CD4-positive, alpha-beta T cell (primary cell): Measurements from ENCODE around the gene TCEAL8. TPM values are rescaled to one million over a fixed set of nuclear protein-coding genes. Genes with fewer than 3 reads are reported as not detected.

ENCODE experiments used
- ATAC-seq: fragments of 200-7000 bp; cut with Tn5 transposase; one replicate; pipeline ENCODE4 v1.10.0; 2022; ENCODE audit warnings: mild to moderate bottlenecking; ENCODE audit not compliant: poor library complexity
- CTCF ChIA-PET: fragments of 350-600 bp; sonication (Branson Sonifier 250); formaldehyde crosslinking; loops from one replicate; lab custom pipeline; 2021; ENCODE audit warnings: antibody characterized with exemption, inconsistent platforms; lab: Charles Lee
- POLR2A ChIA-PET: fragments of 350-600 bp; sonication (Branson Sonifier 250); formaldehyde crosslinking; loops from one replicate; lab custom pipeline; 2021; ENCODE audit warnings: antibody characterized with exemption, inconsistent platforms; lab: Charles Lee
- DNase-seq, 14 experiments: peaks; one replicate each; pipeline ENCODE4 v3.0.0-alpha.2; 2013 to 2020; ENCODE audit warnings: mixed read lengths in 2 of 14
- H3K27ac ChIP-seq, 2 donors: one replicate each; pipeline versions ENCODE4 v1.5.1 to v1.7.0; 2013; ENCODE audit warnings: low read length in 2 of 2, low read depth in 1 of 2, mild to moderate bottlenecking in 1 of 2
- H3K27me3 ChIP-seq, 2 experiments: 1 replicate in 1 of 2; 2 replicates in 1 of 2; pipeline versions ENCODE4 v1.6.1 to v1.7.0; 2013; ENCODE audit warnings: low read length in 2 of 2, control low read depth in 1 of 2, mild to moderate bottlenecking in 1 of 2, moderate library complexity in 1 of 2; ENCODE audit not compliant: insufficient read depth in 2 of 2, control insufficient read depth in 1 of 2
- H3K36me3 ChIP-seq: one replicate; pipeline ENCODE4 v1.6.1; 2013; ENCODE audit warnings: low read length, control low read depth; ENCODE audit not compliant: insufficient read depth
- H3K4me1 ChIP-seq: one replicate; pipeline ENCODE4 v1.6.1; 2013; ENCODE audit warnings: low read length, control low read depth; ENCODE audit not compliant: insufficient read depth
- H3K4me3 ChIP-seq: one replicate; pipeline ENCODE4 v1.5.1; 2013; ENCODE audit warnings: mild to moderate bottlenecking, low read length, moderate library complexity
- H3K9me3 ChIP-seq, 2 experiments: 1 replicate in 1 of 2; 2 replicates in 1 of 2; pipeline versions ENCODE4 v1.6.1 to v1.7.0; 2013; ENCODE audit warnings: low read length in 2 of 2, mild to moderate bottlenecking in 2 of 2, control low read depth in 1 of 2, moderate library complexity in 1 of 2; ENCODE audit not compliant: control insufficient read depth in 1 of 2, insufficient read depth in 1 of 2
- H3K27ac Mint-ChIP-seq: one replicate; pipeline ENCODE4 v1.8.0; 2020; ENCODE audit warnings: mixed read lengths
- H3K27me3 Mint-ChIP-seq: one replicate; pipeline ENCODE4 v1.8.0; 2021; ENCODE audit warnings: mixed read lengths
- H3K36me3 Mint-ChIP-seq: one replicate; pipeline ENCODE4 v1.8.0; 2021; ENCODE audit warnings: low read depth, mixed read lengths
- H3K4me1 Mint-ChIP-seq: one replicate; pipeline ENCODE4 v1.8.0; 2021; ENCODE audit warnings: low read depth, mixed read lengths
- H3K4me3 Mint-ChIP-seq: one replicate; pipeline ENCODE4 v1.8.0; 2020; ENCODE audit warnings: mild to moderate bottlenecking, mixed read lengths
- H3K9me3 Mint-ChIP-seq: one replicate; pipeline ENCODE4 v1.8.0; 2020; ENCODE audit warnings: mixed read lengths
- intact Hi-C, 2 experiments: fragments of 100-400 bp; cut with DNase I in 1 of 2; cut with micrococcal nuclease in 1 of 2; formaldehyde crosslinking; loops; one replicate each; pipeline versions ENCODE4 v1.15.1 to v1.9.0; 2023 to 2025; cut with DNase I, micrococcal nuclease
- total RNA-seq, 174 experiments: library from RNA in 2 of 174; stranded (reverse) in 2 of 174; gene quantifications; one replicate each; pipeline ENCODE4 v1.2.3 and lab custom pipeline; 2021 to 2026
- TF ChIP-seq, protein P1 (sequence below): fragments of 200-600 bp; IDR thresholded peaks from one replicate; pipeline ENCODE4 v1.8.0; 2022; ENCODE audit warnings: antibody characterized with exemption, mild to moderate bottlenecking

TCEAL8 gene
- total RNA-seq, 2 experiments from 2014 or later = 12.1 to 14.9 TPM

DNA sequence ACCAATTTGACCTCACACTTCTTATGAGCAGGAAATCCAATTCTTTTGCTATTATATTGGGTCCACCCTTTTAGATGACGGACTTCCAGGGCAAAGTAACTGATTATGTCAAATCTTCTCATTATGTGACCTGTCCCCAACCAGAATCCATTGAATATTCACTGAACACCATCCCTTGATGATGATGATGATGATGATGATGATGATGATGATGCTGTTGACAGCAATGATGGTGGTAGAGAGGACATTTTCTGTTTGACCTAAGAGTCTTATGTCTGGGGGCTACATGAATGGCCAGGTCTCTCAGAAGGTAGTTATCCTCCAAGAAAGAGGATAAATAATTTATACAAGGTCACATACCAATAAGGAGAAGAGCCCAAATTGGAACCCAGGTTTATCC is 5.2 kb downstream of the TCEAL8 start:
- Mint-ChIP-seq H3K27ac (no peak overlapping the region), H3K9me3 (no peaks in the 10 kb centered on the region), H3K27me3 (no peaks in the 10 kb centered on the region), H3K36me3 (peaks cover 8% of the 10 kb centered on the region), H3K4me3 (no peak overlapping the region), H3K4me1 (peaks cover 20% of the 10 kb centered on the region)
- no peaks in the 10 kb centered on the region for H3K9me3 ChIP-seq
- TF ChIP-seq, protein P1, sequence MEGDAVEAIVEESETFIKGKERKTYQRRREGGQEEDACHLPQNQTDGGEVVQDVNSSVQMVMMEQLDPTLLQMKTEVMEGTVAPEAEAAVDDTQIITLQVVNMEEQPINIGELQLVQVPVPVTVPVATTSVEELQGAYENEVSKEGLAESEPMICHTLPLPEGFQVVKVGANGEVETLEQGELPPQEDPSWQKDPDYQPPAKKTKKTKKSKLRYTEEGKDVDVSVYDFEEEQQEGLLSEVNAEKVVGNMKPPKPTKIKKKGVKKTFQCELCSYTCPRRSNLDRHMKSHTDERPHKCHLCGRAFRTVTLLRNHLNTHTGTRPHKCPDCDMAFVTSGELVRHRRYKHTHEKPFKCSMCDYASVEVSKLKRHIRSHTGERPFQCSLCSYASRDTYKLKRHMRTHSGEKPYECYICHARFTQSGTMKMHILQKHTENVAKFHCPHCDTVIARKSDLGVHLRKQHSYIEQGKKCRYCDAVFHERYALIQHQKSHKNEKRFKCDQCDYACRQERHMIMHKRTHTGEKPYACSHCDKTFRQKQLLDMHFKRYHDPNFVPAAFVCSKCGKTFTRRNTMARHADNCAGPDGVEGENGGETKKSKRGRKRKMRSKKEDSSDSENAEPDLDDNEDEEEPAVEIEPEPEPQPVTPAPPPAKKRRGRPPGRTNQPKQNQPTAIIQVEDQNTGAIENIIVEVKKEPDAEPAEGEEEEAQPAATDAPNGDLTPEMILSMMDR = no peak
- ChIA-PET POLR2A (no interaction called here), CTCF (interaction anchor here (1.4 kb wide), 1 partner anchor 39 kb away, joined by 8 read pairs; no protein-coding TSS in a partner anchor)
- intact Hi-C loops = loop anchor here in 1 of 2 experiments (5.0 kb wide), 1 partner anchor 298 kb away; no protein-coding TSS in a partner anchor
- no peaks in the 10 kb centered on the region for H3K27me3 ChIP-seq
- no peak overlapping the region for H3K4me3 ChIP-seq
- peaks cover 3% of the 10 kb centered on the region for H3K36me3 ChIP-seq
- peaks cover 8% of the 10 kb centered on the region for H3K4me1 ChIP-seq
- DNase-seq (no peak), ATAC-seq (no peak)
- H3K27ac ChIP-seq = no peak overlapping the region

DNA sequence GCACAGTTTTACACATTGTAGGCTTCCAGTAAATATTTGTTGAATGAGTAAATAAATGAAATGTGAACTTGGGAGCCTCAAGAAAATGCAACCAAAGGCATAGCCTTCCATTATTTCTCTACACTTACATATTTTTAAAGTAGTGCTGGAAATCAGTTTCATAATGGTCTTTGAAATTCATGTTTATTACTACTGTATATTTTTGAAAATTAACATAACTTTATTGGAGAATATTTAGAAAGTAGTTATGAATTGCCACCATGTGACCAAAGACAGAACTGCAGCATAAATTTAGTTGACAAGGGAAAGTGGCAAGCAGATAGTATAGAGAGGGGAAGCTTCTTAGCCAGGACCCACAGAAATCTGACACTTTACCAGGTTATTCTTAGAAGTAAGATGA is 6.4 kb downstream of the TCEAL8 start:
- CTCF ChIA-PET = interaction anchor here (1.4 kb wide), 1 partner anchor 38 kb away, joined by 8 read pairs; no protein-coding TSS in a partner anchor
- intact Hi-C loops = loop anchor here (1.0 to 5.0 kb wide), 3 partner anchors 37 to 296 kb away; no protein-coding TSS in a partner anchor
- TF ChIP-seq, protein P1 = peak; percentile 46
- DNase-seq (peak in 4 of 14 experiments; percentile 13 to 47 (median 40)), ATAC-seq (no peak)
- no peak overlapping the region for H3K4me3 Mint-ChIP-seq
- no peak overlapping the region for H3K4me3 ChIP-seq
- no peaks in the 10 kb centered on the region for H3K9me3 Mint-ChIP-seq
- H3K27ac Mint-ChIP-seq = no peak overlapping the region
- H3K27me3 ChIP-seq = no peaks in the 10 kb centered on the region
- POLR2A ChIA-PET = interaction anchor here (1.3 kb wide), 1 partner anchor 38 kb away, joined by 3 read pairs; no protein-coding TSS in a partner anchor
- H3K27ac ChIP-seq = no peak overlapping the region
- peaks cover 8% of the 10 kb centered on the region for H3K4me1 Mint-ChIP-seq
- peaks cover 3% of the 10 kb centered on the region for H3K36me3 ChIP-seq
- peaks cover under 1% of the 10 kb centered on the region for H3K4me1 ChIP-seq
- no peaks in the 10 kb centered on the region for H3K36me3 Mint-ChIP-seq
- no peaks in the 10 kb centered on the region for H3K9me3 ChIP-seq
- no peaks in the 10 kb centered on the region for H3K27me3 Mint-ChIP-seq

DNA sequence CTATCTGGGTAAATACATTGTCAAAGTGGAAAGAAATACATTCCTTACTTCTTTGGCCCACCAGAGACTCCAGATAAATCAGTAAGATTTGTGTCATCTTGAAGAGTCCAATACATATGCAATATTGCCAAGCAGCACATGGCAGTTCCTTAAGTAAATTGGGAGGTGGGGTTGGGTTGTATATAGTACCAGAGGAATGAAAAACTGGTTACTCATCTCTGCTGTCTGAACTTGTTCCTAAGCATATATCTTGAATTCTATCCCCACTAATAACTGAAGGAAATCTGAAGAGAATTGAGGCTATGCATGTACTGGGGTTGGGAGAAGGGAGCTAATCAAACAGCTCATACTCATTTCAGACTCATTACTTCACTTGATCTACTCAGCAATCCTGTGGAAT is 14.8 kb downstream of the TCEAL8 start:
- DNase-seq (no peak), ATAC-seq (no peak)
- H3K4me3 Mint-ChIP-seq = no peak overlapping the region
- H3K36me3 Mint-ChIP-seq = no peaks in the 10 kb centered on the region
- POLR2A ChIA-PET = no interaction called here
- Histone ChIP-seq H3K4me3 (no peak overlapping the region), H3K36me3 (no peaks in the 10 kb centered on the region), H3K9me3 (no peaks in the 10 kb centered on the region), H3K27ac (no peak overlapping the region), H3K27me3 (no peaks in the 10 kb centered on the region), H3K4me1 (no peaks in the 10 kb centered on the region)
- H3K4me1 Mint-ChIP-seq = no peaks in the 10 kb centered on the region
- intact Hi-C loops = no loop called here
- no peak overlapping the region for H3K27ac Mint-ChIP-seq
- H3K9me3 Mint-ChIP-seq = no peaks in the 10 kb centered on the region
- TF ChIP-seq, protein P1 = no peak
- CTCF ChIA-PET = no interaction called here
- H3K27me3 Mint-ChIP-seq = peaks cover 7% of the 10 kb centered on the region
